AG04450 (cell line): Measurements from ENCODE around the gene PPAN. TPM values are rescaled to one million over a fixed set of nuclear protein-coding genes. Genes with fewer than 3 reads are reported as not detected.

ENCODE experiments used
- CTCF ChIA-PET: fragments of 300-600, 350-600 bp; formaldehyde crosslinking; extraction: SDS; loops from one replicate; lab custom pipeline; 2022; ENCODE audit warnings: antibody characterized with exemption, inconsistent platforms; lab: Charles Lee
- POLR2A ChIA-PET: fragments of 350-600 bp; formaldehyde crosslinking; extraction: SDS; loops from one replicate; lab custom pipeline; 2021; ENCODE audit warnings: antibody characterized with exemption, inconsistent platforms; lab: Yijun Ruan, JAX
- DNase-seq: peaks from one replicate; pipeline ENCODE4 v3.0.0-alpha.2; 2011; ENCODE audit warnings: low read depth, low spot score
- H3K27ac ChIP-seq: one replicate; pipeline ENCODE4 v1.5.1; 2012; ENCODE audit warnings: low read depth, low read length, control low read depth
- H3K27me3 ChIP-seq: one replicate; pipeline ENCODE4 v1.6.0; 2012; ENCODE audit warnings: low read length; ENCODE audit not compliant: control insufficient read depth, insufficient read depth
- H3K4me3 ChIP-seq: 2 replicates; pipeline ENCODE4 v1.5.1; 2011; ENCODE audit warnings: mild to moderate bottlenecking, low read depth, low read length, control low read depth
- H3K9me3 ChIP-seq: 2 replicates; pipeline ENCODE4 v1.5.1; 2012; ENCODE audit warnings: low read length; ENCODE audit not compliant: control insufficient read depth, insufficient read depth
- CTCF ChIP-seq: IDR thresholded peaks from 2 replicates; pipeline ENCODE4 v1.5.1; 2011; ENCODE audit warnings: low read depth, low read length, control low read depth, inconsistent platforms
- polyA plus RNA-seq: library from polyadenylated mRNA; depleted of rRNA; stranded (reverse); fragments of >200 nt; gene quantifications from 2 replicates; pipeline ENCODE4 v1.2.3, GENCODE V29; 2011

PPAN gene
- polyA plus RNA-seq, 1 experiment, result 11.5 TPM

- POLR2A ChIA-PET, result no interaction called here
- DNase-seq, result no peak
- H3K4me3 ChIP-seq, result no peak overlapping the region
- no peaks in the 10 kb centered on the region for H3K27me3 ChIP-seq
- CTCF ChIA-PET, result interaction anchor here (0.7 to 1.0 kb wide), 4 partner anchors 13 to 151 kb away, joined by 3 to 8 read pairs (median 4); no protein-coding TSS in a partner anchor
- H3K27ac ChIP-seq, result no peak overlapping the region
- no peak for TF ChIP-seq CTCF
- H3K9me3 ChIP-seq, result no peaks in the 10 kb centered on the region; the same call in 1 of the 2 replicates
These were observed 1.7 kb downstream of the PPAN start for GRCh38 chr19:10107817-10108367.

- CTCF ChIA-PET, result interaction anchor here (1.0 kb wide), 1 partner anchor 179 kb away, joined by 3 read pairs; no protein-coding TSS in a partner anchor
- H3K4me3 ChIP-seq, result no peak overlapping the region
- peaks cover 1% of the 10 kb centered on the region; the same call in 1 of the 2 replicates for H3K9me3 ChIP-seq
These were observed 3.4 kb downstream of the PPAN start for GRCh38 chr19:10109528-10109927.

GRCh38 chr19:10110076-10110971 lies 4.2 kb downstream of the PPAN start:
- no peak for TF ChIP-seq CTCF
- no peak overlapping the region for H3K4me3 ChIP-seq
- H3K27me3 ChIP-seq, result no peaks in the 10 kb centered on the region
- H3K9me3 ChIP-seq, result peaks cover 5% of the 10 kb centered on the region; the same call in 1 of the 2 replicates
- DNase-seq, result no peak
- CTCF ChIA-PET, result interaction anchor here (1.0 kb wide), 1 partner anchor 180 kb away, joined by 3 read pairs; no protein-coding TSS in a partner anchor
- H3K27ac ChIP-seq, result no peak overlapping the region
- POLR2A ChIA-PET, result interaction anchor here (0.6 kb wide), 1 partner anchor 10 kb away, joined by 5 read pairs; no protein-coding TSS in a partner anchor

More at GRCh38 chr19:10109528-10109927, 3.4 kb downstream of the PPAN start:
- POLR2A ChIA-PET, result no interaction called here
- Histone ChIP-seq H3K27me3 (no peaks in the 10 kb centered on the region), H3K27ac (no peak overlapping the region)
- no peak for TF ChIP-seq CTCF
- no peak for DNase-seq

- ChIA-PET CTCF (no interaction called here), POLR2A (interaction anchor here (0.6 kb wide), 1 partner anchor 9 kb away, joined by 5 read pairs; no protein-coding TSS in a partner anchor)
- Histone ChIP-seq H3K27ac (no peak overlapping the region), H3K4me3 (no peak overlapping the region), H3K27me3 (no peaks in the 10 kb centered on the region), H3K9me3 (peaks cover 5% of the 10 kb centered on the region; the same call in 1 of the 2 replicates)
- TF ChIP-seq CTCF, result no peak
- no peak for DNase-seq
These were observed 4.8 kb downstream of the PPAN start for GRCh38 chr19:10110972-10111317.
